Measurements from ENCODE around the gene RIPOR1.
"Not testable (repeated sequence)": the region's sequence is repeated elsewhere in the genome, so short reads cannot be mapped to it uniquely, and the experiment has no call there.

The RIPOR1 gene

GRCh38 chr16:67516296-67517154, 12.1 kb upstream of the RIPOR1 start:
- DNase-seq = no peak

- DNase-seq = no peak
Measured at GRCh38 chr16:67517155-67517445, 11.5 kb upstream of the RIPOR1 start.

- DNase-seq = no peak
Measured at GRCh38 chr16:67517661-67518423, 10.8 kb upstream of the RIPOR1 start.

GRCh38 chr16:67518676-67519075, 10.0 kb upstream of the RIPOR1 start:
- DNase-seq = no peak

- DNase-seq = no peak
Measured at GRCh38 chr16:67519242-67519641, 9.4 kb upstream of the RIPOR1 start.

- peak; percentile 97 for DNase-seq
Measured at GRCh38 chr16:67521095-67521804, 7.4 kb upstream of the RIPOR1 start.

GRCh38 chr16:67525176-67525860, 3.3 kb upstream of the RIPOR1 start:
- DNase-seq = no peak

- no peak for DNase-seq
Measured at GRCh38 chr16:67526149-67526791, 2.4 kb upstream of the RIPOR1 start.

- peak; percentile 37 for DNase-seq
Measured at GRCh38 chr16:67528870-67529581, 397 bp downstream of the RIPOR1 start.

- DNase-seq = no peak
Measured at GRCh38 chr16:67529582-67530012, 968 bp downstream of the RIPOR1 start.

- DNase-seq = no peak
Measured at GRCh38 chr16:67530013-67530939, 1.6 kb downstream of the RIPOR1 start.

- DNase-seq = no peak
Measured at GRCh38 chr16:67531247-67531646, 2.6 kb downstream of the RIPOR1 start.

GRCh38 chr16:67533024-67533560, 4.5 kb downstream of the RIPOR1 start:
- no peak for DNase-seq

- DNase-seq = not testable (repeated sequence)
Measured at GRCh38 chr16:67533987-67534386, 5.4 kb downstream of the RIPOR1 start.

GRCh38 chr16:67534431-67534830, 5.8 kb downstream of the RIPOR1 start:
- DNase-seq = no peak

GRCh38 chr16:67535201-67535600, 6.6 kb downstream of the RIPOR1 start:
- no peak for DNase-seq

- peak; percentile 60 for DNase-seq
Measured at GRCh38 chr16:67537270-67537635, 8.6 kb downstream of the RIPOR1 start.

GRCh38 chr16:67537636-67538591, 9.3 kb downstream of the RIPOR1 start:
- DNase-seq = peak; percentile 58

- no peak for DNase-seq
Measured at GRCh38 chr16:67538666-67539101, 10.1 kb downstream of the RIPOR1 start.
